SJSA1 (cell line): Measurements from ENCODE around the gene B4GALT5. TPM values are rescaled to one million over a fixed set of nuclear protein-coding genes. Genes with fewer than 3 reads are reported as not detected.

Experiments
- total RNA-seq: library from RNA; depleted of rRNA; stranded (reverse); fragments of >200 nt; shearing (Covaris generic); gene quantifications from 2 replicates; pipeline ENCODE4 v1.2.3, GENCODE V29; 2014; rRNA removed

Gene B4GALT5
- total RNA-seq, 1 experiment from 2014 or later: 22.0 TPM

Other genes with a start within 250 kb of the B4GALT5 start
- 0.05 TPM in 1 of 2 replicates, not detected in the other for gene KCNB1, start 231.2 kb downstream of the B4GALT5 start, total RNA-seq
- gene PTGIS, start 145.7 kb downstream of the B4GALT5 start, total RNA-seq: not detected in 2 replicates
- 0.97 and 5.5 TPM in 2 replicates for gene SLC9A8, start 99.0 kb upstream of the B4GALT5 start, total RNA-seq
- gene SPATA2, start 201.7 kb upstream of the B4GALT5 start, total RNA-seq: 2.5 and 3.5 TPM in 2 replicates
- 168 and 175 TPM in 2 replicates for gene RNF114, start 222.5 kb upstream of the B4GALT5 start, total RNA-seq